ENCODE measurements around the gene CDH13.

CDH13 gene

DNA sequence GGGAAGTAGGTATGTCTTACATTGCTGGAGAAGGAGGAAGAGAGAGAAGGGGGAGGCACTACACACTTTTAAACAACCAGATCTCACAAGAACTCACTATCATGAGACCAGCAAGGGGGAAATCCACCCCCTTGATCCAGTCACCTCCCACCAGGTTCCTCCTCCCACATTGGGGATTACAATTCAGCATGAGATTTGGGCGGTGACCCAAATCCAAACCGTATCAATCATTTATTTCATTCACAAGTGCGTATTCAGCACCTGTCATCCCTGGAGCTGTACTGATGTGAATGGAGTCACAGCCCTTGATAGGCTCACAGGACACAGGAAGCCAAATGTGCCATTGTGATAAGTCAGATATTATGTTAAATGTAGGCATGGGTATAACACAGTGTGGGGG is 952.7 kb downstream of the CDH13 start:
- no peak overlapping the region for H3K4me3 ChIP-seq (ENCODE audit: low read depth, low read length)

DNA sequence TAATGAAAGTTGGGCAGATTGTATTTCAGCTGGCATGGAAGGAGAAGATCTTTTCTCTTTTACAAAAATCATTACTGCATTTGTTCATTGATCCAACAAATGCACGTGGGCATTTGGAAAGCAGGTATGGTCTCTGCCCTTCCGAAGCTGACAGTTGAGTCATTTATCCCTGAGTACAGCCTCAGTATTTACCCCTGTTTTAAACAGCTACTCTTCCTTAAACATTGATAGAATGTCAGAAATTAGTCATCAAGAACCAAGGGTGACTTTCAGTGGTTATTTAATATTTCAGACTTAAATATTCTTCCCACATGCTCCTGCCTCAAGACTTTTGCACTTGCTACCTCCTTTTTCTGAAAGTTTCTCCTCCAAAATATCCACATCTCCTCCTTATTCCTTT is 954.3 kb downstream of the CDH13 start:
- no peak overlapping the region for H3K4me3 ChIP-seq (ENCODE audit: low read depth, low read length)

DNA sequence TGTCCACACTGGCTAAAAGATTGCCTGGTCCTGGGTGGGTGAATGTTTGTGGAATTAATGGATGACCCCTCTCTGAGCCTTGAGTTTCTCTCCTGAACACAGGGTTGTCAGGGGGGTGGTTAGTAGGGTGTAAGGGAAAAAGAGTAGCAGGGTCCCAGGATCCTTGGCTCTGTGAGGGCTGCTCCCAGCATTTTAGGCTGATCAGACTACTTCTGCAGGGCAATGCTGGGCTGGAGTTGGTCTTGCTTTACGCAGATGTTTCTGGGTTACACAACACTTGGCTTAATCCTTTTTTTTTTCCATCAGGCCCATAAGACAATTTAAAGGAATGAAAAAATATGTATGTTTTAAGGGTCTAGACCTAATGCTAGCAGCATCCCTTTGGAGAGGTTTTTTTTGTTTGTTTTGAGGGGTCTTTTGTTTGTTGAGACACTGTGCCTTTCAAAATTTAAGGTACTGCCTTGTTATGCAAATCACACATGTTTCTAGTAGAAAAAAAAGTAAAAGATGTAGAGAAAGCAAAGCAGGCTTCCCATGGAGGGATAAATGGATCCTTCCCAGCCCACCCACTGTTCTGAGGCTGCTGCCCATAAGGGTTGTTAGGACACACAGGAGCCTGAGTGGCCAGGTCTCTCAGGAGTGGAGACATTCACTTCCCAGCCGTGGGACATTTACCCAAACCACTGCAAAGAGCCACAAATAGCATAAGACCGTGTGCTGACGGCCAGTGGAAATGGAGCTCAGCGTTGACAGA is 955.4 kb downstream of the CDH13 start:
- no peak overlapping the region for H3K4me3 ChIP-seq (ENCODE audit: low read depth, low read length)

DNA sequence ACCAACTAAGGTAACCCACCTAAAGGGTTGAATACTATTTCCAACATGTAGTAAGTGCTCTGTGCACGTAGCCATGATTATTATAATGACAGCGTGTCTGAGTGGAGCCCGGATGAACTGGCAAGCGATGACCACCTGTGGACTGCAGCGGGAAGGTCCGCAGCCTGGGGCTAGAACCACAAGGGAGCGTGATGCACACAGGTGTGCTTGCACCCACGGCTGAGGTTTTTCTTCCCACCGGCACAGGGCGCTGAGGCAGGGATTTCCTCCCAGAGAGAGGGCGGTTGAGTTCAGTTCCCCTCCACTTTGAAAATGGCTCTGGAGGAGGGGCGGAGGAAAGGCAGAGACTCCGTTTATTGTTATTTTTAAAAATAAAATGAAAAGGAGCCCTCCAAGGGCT is 959.3 kb downstream of the CDH13 start:
- H3K4me3 ChIP-seq (ENCODE audit: low read depth, low read length), result no peak overlapping the region

DNA sequence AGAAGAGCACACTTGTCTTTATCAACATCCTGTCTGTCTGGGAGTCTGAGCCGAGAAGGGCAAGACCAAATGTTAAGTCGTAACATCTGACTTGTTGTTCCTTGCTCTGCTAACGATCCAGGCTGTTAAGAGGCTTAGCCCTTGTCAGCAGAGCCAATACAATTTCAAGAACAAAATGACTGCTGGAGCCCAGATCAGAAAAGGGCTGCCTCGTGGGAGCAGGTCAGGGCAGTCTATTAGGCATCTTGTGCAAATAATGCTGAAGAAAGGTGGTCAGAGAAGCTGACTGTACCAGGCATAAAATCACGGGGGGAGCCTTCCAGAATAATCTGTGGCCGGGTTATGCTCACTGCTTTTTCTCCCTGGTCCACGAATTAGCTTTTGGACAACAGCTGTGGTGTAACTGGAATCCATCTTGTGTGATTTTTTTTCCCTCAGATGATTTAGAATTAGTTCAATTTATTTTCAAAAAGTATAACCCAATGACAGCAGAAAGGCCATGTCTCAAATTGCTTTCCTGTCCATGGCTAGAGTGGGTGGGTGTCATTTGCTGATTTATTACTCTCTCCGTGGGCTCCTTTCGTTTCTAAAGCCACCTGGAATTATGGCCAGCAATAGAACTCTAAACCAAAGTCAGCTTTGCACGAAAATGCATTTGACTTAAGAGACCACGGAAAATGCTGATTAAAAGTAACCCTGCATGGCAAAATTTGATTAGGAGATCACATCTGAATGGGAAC is 959.9 kb downstream of the CDH13 start:
- H3K4me3 ChIP-seq (ENCODE audit: low read depth, low read length), result no peak overlapping the region

DNA sequence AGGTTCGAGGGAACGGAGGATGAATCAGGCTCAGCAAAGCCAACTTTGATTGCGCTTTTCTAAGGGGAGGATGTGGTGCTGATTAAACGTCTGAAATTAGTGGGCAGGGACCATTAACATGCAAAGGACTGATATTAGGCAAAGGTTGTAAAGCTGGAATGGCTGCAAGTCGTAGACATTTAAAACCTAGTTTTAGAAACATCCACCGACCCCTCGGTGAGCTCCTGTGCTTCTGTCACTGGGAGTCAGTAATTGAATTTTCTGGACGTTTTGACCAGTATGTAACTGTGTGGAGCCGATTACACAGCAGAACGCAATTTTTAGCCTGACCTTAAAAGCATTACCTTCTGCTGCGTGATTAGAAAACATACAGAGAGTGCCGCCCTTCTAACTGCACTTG is 960.4 kb downstream of the CDH13 start:
- H3K4me3 ChIP-seq (ENCODE audit: low read depth, low read length), result no peak overlapping the region

DNA sequence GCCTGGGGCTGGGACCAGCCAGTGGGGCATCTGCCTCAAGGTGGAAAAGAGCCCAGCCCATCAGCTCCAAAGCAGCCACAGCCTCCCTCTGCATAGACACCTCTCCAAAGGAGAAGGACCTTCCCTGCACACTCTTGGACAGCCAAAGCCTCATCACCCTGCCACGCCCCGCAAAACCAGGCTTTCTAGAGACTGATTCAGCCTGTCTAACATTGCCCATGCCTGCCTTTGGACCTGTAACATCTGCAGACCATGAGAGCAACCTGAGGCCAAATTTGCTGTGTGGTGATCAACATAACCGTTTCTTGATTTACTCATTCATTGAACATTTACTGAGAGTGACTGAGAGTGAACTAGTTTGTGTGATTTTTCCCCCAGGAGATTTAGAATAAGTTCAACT is 961.3 kb downstream of the CDH13 start:
- no peak overlapping the region for H3K4me3 ChIP-seq (ENCODE audit: low read depth, low read length)

DNA sequence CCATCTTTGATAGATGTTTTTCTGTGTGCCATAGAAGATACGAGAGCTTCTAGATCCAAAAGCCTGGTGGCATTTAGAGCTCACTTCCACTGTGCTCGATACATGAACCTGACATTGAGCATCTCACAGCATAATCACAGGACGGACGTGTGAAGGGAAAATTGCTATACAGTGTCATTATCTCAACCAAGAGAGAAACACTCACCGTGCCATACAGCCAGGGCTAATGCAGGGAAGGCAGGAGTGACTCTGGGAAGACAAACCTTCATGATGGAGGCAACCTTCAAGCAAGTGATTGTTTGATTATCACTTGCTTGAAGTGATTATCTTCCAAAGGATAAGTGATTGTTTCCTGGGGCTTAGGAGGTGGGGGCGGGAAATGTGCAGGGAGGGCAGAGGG is 962.8 kb downstream of the CDH13 start:
- H3K4me3 ChIP-seq (ENCODE audit: low read depth, low read length), result no peak overlapping the region

DNA sequence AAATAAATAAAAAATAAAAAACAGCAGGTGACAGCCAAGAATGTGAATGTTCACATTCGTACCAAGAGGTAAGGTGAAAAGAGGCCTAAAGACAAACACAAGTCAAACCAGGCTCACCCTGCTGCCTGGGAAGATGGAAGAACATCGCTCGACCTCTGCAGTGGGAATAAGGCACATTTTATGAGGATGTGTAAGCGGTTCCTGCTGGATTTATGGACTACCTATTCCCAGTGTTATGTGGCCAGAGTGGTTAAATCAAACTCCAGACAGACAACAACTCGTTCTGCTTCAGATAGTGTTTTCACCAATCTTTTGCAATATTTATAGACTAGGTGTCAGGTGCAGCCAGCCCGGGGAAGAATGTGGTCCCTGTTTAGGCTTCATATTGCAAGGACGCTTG is 966.0 kb downstream of the CDH13 start:
- H3K4me3 ChIP-seq (ENCODE audit: low read depth, low read length), result no peak overlapping the region

DNA sequence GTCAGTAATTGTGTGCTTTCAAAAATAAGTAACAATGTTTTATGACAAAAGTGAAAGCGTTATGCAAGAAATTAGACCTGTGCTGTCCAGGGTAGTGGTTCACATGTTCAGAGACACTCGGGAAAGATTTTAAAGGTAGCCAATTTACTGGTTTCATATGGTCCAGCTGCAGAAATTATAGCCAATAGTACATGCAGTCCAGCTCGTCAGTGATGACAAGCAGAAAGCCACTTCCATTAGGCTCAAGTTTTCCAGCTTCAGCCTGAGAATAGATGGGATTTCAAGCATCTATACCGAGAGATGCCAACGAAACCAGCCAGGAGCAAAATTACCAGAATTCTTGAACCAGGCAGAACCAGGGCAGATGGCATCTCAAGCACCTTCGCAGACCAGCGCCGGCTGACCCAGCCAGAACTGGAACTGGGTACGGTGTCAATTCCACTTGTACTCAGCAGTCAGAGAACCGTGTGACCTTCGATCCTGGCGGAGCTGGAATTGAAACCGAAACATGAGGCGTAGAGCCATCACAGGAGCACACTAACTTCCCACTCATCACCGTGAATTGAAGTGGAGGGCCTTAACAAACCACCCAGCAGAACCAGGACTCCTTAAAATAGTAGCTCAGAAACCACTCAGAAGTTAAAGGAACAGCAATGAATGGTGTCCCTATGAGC is 973.2 kb downstream of the CDH13 start:
- H3K4me3 ChIP-seq (ENCODE audit: low read depth, low read length), result no peak overlapping the region

DNA sequence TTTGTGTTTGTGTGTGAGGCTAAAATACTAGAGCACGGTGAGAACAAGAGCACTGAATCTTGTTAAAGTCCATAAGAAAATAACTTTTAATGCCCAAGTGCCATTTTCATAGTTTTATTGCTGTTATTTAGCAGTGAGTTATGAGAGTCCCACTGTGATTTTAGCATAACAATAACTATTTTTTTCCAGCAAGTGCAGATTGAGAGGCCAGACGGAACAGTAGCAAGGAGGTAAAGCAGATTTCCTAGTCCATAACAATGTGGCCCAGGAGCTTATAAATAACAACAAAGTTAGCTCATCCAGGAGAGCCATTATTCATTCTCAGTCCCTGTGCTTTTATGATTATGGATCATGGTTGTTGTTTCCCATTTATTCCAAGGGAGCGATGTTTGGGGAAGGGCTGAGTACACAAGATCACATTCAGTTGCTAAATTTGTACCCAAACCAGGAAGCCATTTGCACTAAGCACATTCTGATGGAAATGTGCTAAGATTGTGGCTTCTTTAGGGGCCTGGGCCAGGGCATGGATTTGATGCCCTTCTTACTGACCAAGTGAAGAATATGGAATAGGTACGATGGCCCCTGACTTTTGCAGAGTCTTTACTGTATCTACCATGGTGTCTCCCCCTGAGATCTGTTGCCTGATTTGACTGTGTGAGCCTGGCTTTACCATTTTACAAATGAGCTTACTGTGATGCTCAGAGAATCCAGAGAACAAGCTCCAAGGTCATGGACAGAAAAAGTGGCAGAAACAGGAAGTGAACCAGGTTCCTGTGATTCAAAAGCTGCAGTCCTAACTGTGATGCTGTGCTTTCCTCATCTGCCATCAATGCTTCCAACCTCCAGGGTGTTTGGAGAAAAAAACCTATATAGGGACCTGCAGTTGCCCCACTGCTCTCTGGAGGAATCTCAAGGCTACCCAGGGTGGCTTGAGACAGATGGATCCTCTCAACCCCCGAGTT is 976.3 kb downstream of the CDH13 start:
- no peak overlapping the region for H3K4me3 ChIP-seq (ENCODE audit: low read depth, low read length)

DNA sequence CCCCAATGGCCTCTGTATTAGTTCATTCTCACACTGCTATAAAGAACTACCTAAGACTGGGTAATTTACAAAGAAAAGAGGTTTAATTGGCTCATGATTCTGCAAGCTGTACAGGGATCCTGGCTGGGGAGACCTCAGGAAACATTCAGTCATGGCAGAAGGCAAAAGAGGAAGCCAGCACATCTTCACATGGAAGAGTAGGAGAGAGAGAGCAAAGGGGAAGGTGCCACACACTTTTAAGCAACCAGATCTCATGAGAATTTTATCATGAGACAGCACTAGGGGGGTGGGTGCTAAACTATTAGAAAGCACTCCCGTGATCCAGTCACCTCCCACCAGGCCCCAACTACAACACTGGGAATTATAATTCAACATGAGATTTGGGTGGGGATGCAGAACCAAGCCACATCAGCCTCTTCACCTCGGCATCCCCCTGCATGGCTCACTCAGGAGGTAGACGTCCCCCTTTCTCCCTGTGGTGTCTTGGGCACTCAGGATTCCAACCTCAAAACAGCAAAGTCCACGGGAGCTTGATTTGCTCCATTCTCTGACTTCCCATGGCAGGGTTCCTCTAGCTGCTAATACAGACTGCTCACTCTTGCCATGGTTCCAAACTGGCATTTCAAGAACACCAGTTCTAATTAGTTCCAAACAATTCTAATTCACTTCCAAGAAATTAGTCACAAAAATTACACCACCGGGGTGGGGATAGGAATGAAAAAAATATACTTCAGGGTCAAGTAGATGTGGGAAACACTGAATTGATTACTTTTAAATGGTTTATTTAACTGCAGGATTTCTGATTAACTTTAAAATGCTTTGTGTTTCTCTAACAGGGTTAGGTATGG is 977.2 kb downstream of the CDH13 start:
- H3K4me3 ChIP-seq (ENCODE audit: low read depth, low read length), result no peak overlapping the region

DNA sequence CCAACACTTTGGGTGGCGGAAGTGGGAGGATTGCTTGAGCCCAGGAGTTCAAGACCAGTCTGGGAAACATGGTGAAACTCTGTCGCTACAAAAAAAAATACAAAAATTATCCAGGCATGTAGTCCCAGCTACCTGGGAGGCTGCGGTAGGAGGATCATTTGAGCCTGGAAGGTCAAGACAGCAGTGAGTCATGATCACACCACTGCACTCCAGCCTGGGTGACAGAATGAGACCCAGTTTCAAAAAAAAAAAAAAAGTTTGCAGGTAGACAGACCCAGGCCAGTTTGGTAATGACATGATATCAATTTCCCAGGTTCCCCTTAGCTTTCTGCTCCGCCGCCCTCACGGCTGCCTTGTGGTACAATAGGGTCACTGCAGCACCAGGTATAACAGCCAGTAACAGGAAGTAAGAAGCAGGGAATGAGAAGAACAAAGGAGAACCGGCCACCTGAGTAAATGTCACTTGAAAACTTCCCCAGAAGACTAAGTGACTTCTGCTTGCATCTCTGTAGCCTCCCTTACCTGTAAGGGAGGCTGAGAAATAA is 979.8 kb downstream of the CDH13 start:
- H3K4me3 ChIP-seq (ENCODE audit: low read depth, low read length), result no peak overlapping the region

DNA sequence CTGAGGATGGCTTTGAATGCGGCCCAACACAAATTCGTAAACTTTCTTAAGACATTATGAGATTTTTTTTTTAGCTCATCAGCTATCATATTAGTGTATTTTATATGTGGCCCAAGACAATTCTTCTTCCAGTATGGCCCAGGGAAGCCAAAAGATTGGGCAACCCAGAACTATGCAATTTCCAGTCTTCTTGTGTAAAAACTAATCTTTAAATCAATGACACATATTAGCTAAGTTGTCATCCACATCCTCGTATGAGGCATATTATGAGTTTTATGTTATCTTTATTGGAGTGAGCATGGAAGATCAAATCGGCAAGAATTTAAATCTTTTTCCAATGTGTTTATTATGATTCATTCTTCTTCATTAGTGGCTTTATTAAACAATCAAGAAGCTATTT is 982.4 kb downstream of the CDH13 start:
- no peak overlapping the region for H3K4me3 ChIP-seq (ENCODE audit: low read depth, low read length)

DNA sequence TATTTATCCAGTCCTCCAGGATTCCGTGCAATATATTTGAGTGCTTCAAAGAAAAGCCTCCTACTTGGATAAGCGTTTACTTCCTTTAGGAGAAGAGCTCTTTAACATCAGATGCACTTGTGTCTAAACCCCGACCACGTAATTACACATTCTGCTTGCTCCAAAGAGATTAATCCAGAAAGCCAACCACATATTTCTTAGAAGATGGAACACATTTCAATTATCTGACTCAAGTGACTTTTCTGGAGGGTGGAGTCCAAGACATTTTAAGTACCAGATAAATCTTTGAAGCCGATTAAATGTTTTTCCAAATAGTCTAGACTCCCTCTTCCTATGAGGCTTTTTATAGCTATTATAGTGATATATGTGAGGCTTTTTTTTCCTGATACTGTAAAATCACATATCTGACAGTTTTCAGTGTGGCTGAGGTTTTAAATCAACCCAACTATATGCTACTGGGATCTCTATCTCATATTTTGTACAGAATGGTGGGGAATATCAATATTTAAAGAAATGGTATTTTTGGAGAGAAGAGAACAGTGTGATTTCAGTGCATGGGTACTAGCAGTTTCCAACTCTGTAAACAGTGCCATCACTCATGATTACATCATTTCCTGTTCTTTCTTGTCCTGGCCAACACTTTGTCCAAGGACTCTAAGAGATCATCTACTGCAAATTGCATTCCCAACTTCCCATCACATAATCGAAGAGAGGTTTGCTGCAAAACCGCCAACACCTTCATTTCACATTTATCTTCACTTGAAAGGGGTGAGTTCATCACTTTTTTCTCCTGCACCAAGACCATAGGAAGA is 988.6 kb downstream of the CDH13 start:
- H3K4me3 ChIP-seq (ENCODE audit: low read depth, low read length), result no peak overlapping the region

DNA sequence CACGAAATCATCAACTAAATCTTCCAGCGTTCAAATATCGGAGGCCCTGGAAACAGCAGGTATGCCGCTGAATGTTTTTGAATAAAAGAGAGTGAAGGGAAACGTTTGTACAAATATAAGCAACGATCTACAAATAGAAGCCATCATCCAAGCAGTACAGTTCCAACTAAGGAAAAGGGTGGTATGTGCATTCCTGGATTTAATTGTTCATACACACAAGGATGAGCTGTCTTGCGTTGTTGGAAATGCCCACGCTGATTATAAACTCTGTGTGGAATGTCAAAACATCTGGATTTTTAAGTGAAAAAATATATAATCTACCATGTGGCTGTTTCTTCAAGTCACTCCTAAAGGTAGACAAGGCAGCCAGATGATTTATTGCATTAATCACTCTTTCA is 989.2 kb downstream of the CDH13 start:
- H3K4me3 ChIP-seq (ENCODE audit: low read depth, low read length), result no peak overlapping the region

DNA sequence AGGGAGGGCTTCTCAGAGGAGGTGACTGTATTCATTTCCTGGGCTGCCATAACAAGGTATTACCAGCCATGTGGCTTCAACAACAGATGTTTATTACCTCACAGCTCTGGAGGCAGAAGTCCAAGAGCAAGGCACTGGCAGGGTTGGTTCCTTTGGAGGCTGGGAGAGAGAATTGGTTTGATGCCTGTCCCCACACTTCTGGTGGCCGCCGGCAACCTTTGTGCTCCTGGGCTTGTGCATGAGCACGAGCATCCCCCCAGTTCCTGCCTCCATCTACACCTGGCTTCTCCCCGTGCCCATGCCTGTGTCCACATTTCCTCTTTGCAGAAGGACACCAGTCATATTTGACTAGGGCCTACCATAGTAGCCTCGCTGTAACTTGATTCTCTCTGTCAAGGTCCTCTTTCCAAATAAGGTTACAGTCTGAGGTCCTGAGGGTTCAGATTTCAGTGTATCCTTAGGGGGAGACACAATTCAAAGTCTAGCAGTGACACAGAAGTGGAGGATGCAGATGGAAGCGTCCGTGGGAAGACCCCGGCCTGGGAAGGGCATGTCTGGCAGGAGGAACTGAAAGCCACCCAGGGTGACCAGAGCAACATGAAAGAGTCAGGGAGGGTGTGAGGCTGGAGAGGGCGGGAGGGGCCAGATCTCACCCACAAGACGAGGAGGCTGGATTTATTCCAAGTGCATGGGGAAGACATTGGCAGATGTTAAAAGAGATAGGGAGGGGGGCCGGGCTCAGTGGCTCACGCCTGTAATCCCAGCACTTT is 992.8 kb downstream of the CDH13 start:
- H3K4me3 ChIP-seq (ENCODE audit: low read depth, low read length), result no peak overlapping the region

DNA sequence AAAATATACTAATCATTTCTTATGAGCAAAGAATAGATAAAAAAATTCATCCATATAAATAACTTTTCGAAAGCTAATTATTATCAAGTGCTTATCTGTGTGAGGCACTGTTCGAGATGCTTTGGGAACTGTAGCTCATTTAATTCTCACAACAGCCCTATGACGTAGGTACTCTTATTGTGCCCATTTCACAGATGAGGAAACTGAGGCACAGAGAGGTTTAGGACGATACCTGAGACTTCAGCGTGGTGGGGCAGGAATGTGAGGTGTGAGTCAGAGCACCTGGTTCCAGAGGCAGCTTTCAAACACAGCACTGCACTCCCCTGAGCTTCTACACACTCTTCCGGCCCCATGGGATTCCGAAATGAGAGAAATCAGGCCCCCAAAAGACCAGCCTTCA is 995.2 kb downstream of the CDH13 start:
- no peak overlapping the region for H3K4me3 ChIP-seq (ENCODE audit: low read depth, low read length)
